Activated T-helper 1 cell treated with anti-CD3 and anti-CD28 coated beads, Interleukin-2, amount 50 U/mL, for 16 hours (primary cell): Measurements from ENCODE around the gene RNASE12.
"Not testable (repeated sequence)": the region's sequence is repeated elsewhere in the genome, so short reads cannot be mapped to it uniquely, and the experiment has no call there.

Source experiments
- DNase-seq, 2 donors: peaks; one replicate each; pipeline ENCODE4 v3.0.0-alpha.2; 2020; ENCODE audit warnings: low read depth in 1 of 2, low spot score in 1 of 2

The RNASE12 gene

GRCh38 chr14:20583142-20583541, 8.0 kb downstream of the RNASE12 start:
- no peak for DNase-seq

GRCh38 chr14:20580242-20580641, 10.9 kb downstream of the RNASE12 start:
- no peak for DNase-seq

GRCh38 chr14:20578784-20579502, 12.2 kb downstream of the RNASE12 start:
- DNase-seq, result no peak

DNA sequence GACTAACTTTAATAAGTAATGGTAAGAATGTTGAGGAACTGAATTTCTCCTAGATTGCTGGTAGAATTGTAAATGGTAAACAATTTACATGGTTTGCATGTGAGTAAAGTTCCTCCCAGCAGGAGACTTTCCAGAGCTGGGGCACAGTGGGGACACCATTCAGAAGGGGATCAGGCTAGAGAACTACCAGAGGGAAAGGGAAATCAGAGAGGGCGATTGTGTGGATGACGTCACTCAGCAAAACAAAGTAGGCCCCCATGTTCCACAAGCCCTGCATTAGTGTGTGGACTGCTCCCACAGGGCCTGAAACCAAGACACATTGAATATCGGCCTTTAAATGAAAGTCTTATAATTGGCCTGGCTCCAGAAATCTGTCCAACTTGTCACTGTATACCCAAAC, 12.9 kb downstream of the RNASE12 start:
- DNase-seq, result no peak

GRCh38 chr14:20572382-20572990, 18.7 kb downstream of the RNASE12 start:
- not testable (repeated sequence) for DNase-seq

DNA sequence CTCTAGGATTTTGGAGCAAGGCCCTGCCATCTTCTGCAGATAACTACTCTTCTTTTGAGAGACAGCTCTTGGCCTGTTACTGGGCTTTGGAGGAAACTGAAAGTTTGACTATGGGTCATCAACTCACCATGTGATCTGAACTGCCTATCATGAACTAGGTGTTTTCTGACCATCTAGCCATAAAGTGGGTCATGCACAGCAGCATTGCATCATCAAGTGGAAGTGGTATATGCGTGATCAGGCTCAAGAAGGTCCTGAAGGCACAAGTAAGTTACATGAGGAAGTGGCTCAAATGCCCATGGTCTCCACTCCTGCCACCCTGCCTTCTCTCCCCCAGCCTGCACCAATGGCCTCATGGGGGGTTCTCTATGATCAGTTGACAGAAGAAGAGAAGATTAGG, 20.5 kb downstream of the RNASE12 start:
- not testable (repeated sequence) for DNase-seq

- not testable (repeated sequence) for DNase-seq
Observed at GRCh38 chr14:20569865-20570264, 21.3 kb downstream of the RNASE12 start.

GRCh38 chr14:20569066-20569465, 22.1 kb downstream of the RNASE12 start:
- DNase-seq, result no peak

DNA sequence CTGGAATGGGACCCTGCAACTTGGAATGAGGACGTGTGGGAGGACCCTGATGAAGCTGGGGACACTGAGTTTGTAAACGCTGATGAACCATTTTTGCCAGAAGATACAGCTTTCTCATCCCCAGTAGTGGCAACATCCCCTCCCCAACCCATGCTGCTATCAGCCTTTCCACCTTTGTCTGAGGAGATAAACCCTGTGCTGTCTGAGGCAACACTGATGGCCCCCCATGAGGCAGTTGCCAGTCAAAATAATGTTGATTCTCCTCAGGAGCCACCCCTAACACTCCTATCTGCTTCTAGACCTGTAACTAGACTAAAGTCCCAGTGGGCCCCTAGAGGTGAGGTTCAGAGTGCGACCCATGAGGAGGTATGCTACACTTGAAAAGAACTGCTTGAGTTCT, 22.8 kb downstream of the RNASE12 start:
- DNase-seq, result no peak

GRCh38 chr14:20567199-20567598, 24.0 kb downstream of the RNASE12 start:
- not testable (repeated sequence) for DNase-seq

GRCh38 chr14:20564501-20564997, 26.6 kb downstream of the RNASE12 start:
- DNase-seq, result no peak

- DNase-seq, result no peak
Observed at GRCh38 chr14:20563971-20564370, 27.2 kb downstream of the RNASE12 start.

GRCh38 chr14:20560961-20561360, 30.2 kb downstream of the RNASE12 start, which contains the start of gene RNASE9:
RNASE9 (minus strand) TSS chr14:20561047.
- no peak for DNase-seq

DNA sequence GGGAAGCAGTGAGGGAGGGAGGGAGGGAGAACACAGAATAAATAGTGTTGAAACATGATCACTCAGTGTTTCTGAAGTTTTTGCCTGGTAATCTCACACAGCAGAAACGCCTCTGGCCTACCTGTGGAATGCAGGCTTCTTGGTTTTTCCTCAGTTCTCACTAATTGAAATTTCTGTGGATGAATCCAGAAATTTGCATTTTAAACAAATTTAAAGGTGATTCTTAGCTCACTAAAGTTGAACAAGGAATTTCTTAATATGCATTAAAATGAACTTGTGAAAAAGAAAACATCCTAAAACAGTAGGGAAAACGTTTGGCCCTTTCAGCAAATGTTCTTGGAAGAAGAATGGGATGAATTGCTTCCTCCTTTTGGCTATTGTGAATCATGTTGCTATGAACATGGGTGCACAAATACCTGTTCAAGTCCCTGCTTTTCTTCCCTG, 31.7 kb downstream of the RNASE12 start:
- no peak for DNase-seq

DNA sequence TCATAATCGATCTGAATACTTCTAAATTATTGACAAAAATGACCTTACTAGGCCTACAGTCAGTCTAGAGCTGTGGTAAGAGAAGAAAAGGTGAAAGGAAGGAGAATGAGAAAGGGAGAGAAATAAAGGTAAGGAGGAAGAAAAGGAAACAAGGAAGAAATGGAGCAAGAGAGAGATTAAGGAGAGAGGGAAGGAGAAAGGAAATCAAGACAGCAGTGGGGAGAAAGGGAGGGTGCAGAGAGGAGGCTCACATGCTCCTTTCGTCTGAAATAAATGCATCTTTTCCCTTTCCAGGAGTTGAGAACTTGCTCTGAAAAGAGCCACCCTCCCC, 34.0 kb downstream of the RNASE12 start:
- no peak for DNase-seq

DNA sequence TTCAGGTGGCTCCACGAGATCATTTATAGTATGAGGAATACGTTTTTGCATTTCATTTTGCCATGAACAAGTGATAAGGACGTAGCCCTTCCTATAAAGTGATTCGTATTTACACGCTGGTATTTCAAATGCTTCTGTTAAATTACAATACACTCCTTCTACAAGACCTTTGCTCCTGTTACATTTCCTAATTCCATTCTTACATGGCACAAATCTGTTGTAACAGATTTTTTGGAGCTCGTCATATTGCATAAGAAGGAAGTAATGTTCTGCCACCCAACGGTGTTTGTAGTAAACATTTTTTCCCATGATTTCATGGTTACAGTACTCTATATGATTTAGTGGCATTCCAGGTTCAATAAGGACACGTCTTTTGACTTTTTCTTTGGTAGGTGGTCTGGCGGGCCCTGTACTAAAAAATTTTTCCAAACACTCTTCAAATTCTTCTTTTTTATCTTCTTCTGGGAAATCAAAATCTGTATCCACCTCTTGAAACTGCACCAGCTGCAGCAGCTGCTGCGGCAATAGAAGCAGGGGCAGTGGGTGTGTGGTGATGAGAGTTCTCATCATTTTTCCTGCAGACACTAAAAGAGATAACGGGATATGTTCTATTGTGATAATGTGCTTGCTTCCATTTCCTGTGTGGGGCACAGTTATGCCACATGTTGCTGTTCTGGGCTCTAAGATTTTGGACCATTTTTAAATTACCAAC, 34.5 kb downstream of the RNASE12 start:
- no peak for DNase-seq

DNA sequence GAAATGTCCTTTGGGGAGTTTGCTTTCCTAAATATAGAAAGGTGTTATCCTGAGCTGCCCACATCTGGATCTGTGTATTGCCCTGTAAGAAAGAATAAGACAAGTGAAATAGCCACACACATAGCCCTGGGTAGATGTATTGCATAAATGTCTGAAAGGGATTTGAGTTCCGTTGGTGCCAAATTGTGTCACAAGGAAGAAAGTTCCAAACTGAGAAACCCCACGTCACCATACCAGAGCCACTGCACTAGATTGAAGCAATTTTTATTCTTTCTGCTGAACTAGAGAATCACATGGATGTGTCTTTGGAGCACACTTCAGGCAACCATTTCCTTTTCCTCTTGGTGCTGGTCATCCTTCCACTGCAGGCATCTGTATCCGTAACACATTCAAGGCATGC, 35.3 kb downstream of the RNASE12 start:
- no peak for DNase-seq

DNA sequence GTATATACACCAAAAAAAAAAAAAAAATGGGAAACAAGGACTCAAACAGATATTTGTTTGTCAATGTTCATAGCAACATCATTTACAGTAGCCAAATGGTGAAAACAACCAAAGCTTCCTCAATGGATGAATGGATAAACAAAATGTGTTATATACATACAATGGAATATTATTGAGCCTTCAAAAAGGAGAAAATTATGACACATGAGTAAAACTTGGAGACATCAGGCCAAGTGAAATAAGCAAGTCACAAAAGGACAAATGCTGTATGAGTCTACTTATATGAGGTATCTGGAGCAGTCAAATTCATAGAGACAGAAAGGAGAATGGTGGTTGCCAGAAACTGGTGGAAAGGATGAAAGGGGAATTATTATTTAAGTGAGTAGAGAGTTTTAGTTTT, 38.2 kb downstream of the RNASE12 start:
- no peak for DNase-seq

GRCh38 chr14:20551606-20552005, 39.6 kb downstream of the RNASE12 start:
- no peak for DNase-seq

GRCh38 chr14:20550926-20551325, 40.2 kb downstream of the RNASE12 start:
- no peak for DNase-seq

GRCh38 chr14:20548414-20549158, 42.6 kb downstream of the RNASE12 start:
- no peak for DNase-seq
